H1 (cell line): ENCODE data around the gene PPP1R3G. TPM values are rescaled to one million over a fixed set of nuclear protein-coding genes. Genes with fewer than 3 reads are reported as not detected.
A peak's percentile ranks its signal among the peaks of the same experiment; 100 is the strongest.

ENCODE experiments used
- CTCF ChIA-PET: fragments of 300-600 bp; sonication (Branson Sonifier 250); formaldehyde crosslinking; loops from one replicate; lab custom pipeline; 2021; ENCODE audit not compliant: partially characterized antibody; lab: Charles Lee
- POLR2A ChIA-PET: fragments of 300-600 bp; sonication (Branson Sonifier 250); formaldehyde crosslinking; loops from one replicate; lab custom pipeline; 2021; ENCODE audit warnings: inconsistent platforms; ENCODE audit not compliant: partially characterized antibody; lab: Charles Lee
- DNase-seq, 2 experiments: peaks; one replicate each; pipeline versions ENCODE4 v3.0.0 to v3.0.0-alpha.2; 2010 to 2022; ENCODE audit warnings: low spot score in 2 of 2, low read depth in 1 of 2, mixed read lengths in 1 of 2
- FAIRE-seq: peaks from 2 replicates; lab custom pipeline; 2011; peaks lifted over from hg19 to GRCh38; lab: Jason Lieb, UNC
- H2AFZ ChIP-seq: 2 replicates; pipeline ENCODE4 v1.8.1; 2012; ENCODE audit warnings: low read length, inconsistent platforms
- H2AK5ac ChIP-seq: 2 replicates; pipeline ENCODE4 v1.6.1; 2013; ENCODE audit warnings: low read depth, low read length
- H2BK120ac ChIP-seq: replicated peaks from 2 replicates; pipeline ENCODE3; 2013; ENCODE audit warnings: low read depth, low read length, inconsistent platforms
- H2BK12ac ChIP-seq: 2 replicates; pipeline ENCODE4 v1.6.1; 2013; ENCODE audit warnings: low read depth, low read length
- H2BK15ac ChIP-seq: 2 replicates; pipeline ENCODE4 v1.6.1; 2013; ENCODE audit warnings: low read length
- H2BK20ac ChIP-seq: 2 replicates; pipeline ENCODE4 v1.6.1; 2013; ENCODE audit warnings: low read length
- H2BK5ac ChIP-seq: 2 replicates; pipeline ENCODE4 v1.6.1; 2013; ENCODE audit warnings: low read depth, low read length
- H3K14ac ChIP-seq: 2 replicates; pipeline ENCODE4 v1.6.1; 2013; ENCODE audit warnings: inconsistent platforms; ENCODE audit not compliant: insufficient read length
- H3K18ac ChIP-seq: 2 replicates; pipeline ENCODE4 v1.6.1; 2013; ENCODE audit warnings: low read length; ENCODE audit errors: extremely low read depth
- H3K23ac ChIP-seq: 2 replicates; pipeline ENCODE4 v1.6.1; 2013; ENCODE audit warnings: inconsistent platforms; ENCODE audit not compliant: insufficient read length
- H3K23me2 ChIP-seq: 2 replicates; pipeline ENCODE4 v1.6.1; 2013; ENCODE audit warnings: low read depth, low read length
- H3K27ac ChIP-seq: 2 replicates; pipeline ENCODE4 v1.6.1; 2011; ENCODE audit warnings: low read depth, low read length, inconsistent platforms
- H3K27me3 ChIP-seq, 4 experiments: replicated peaks in 1 of 4; 1 replicate in 1 of 4; 2 replicates in 3 of 4; pipeline versions ENCODE4 v1.6.1 to v1.8.1; 2011 to 2013; ENCODE audit warnings: low read length in 3 of 4, mild to moderate bottlenecking in 3 of 4, inconsistent platforms in 2 of 4, mixed read lengths in 2 of 4, moderate library complexity in 1 of 4; ENCODE audit not compliant: control insufficient read depth in 3 of 4, insufficient read depth in 3 of 4; ENCODE audit errors: extremely low read depth in 1 of 4
- H3K36me3 ChIP-seq, 4 experiments: 2 replicates each; pipeline versions ENCODE4 v1.6.1 to v1.8.1; 2011 to 2013; ENCODE audit warnings: mild to moderate bottlenecking in 4 of 4, low read length in 3 of 4, moderate library complexity in 2 of 4, control low read depth in 1 of 4, inconsistent platforms in 1 of 4; ENCODE audit not compliant: insufficient read depth in 4 of 4, control insufficient read depth in 2 of 4
- H3K4ac ChIP-seq: replicated peaks from 2 replicates; pipeline ENCODE3; 2013; ENCODE audit warnings: low read length, low read depth, mixed read lengths, inconsistent platforms; ENCODE audit not compliant: insufficient read length
- H3K4me1 ChIP-seq, 4 experiments: replicated peaks in 1 of 4; 1 replicate in 1 of 4; 2 replicates in 3 of 4; pipeline versions ENCODE4 v1.6.1 to v1.8.1; 2011 to 2013; ENCODE audit warnings: low read length in 3 of 4, inconsistent platforms in 2 of 4, mixed read lengths in 1 of 4; ENCODE audit not compliant: insufficient read depth in 4 of 4, control insufficient read depth in 3 of 4
- H3K4me2 ChIP-seq, 2 experiments: 2 replicates each; pipeline versions ENCODE4 v1.6.1 to v1.8.1; 2011 to 2013; ENCODE audit warnings: low read depth in 2 of 2, low read length in 2 of 2, control low read depth in 1 of 2, inconsistent platforms in 1 of 2, mild to moderate bottlenecking in 1 of 2; ENCODE audit not compliant: insufficient read depth in 1 of 2
- H3K4me3 ChIP-seq, 4 experiments: fragments of 200-600, 300-600 bp in 1 of 4; sonication (generic), shearing (Covaris generic), sonication (Bioruptor Twin) in 1 of 4; 2 replicates each; pipeline versions ENCODE4 v1.5.1 to v1.8.1; 2011 to 2016; ENCODE audit warnings: low read length in 4 of 4, low read depth in 3 of 4, control low read depth in 2 of 4, inconsistent platforms in 2 of 4, mild to moderate bottlenecking in 2 of 4, mixed read lengths in 1 of 4, moderate library complexity in 1 of 4; ENCODE audit not compliant: insufficient read depth in 2 of 4; ENCODE audit errors: extremely low read depth in 1 of 4
- H3K56ac ChIP-seq: replicated peaks from 2 replicates; pipeline ENCODE3; 2013; ENCODE audit warnings: low read depth, mild to moderate bottlenecking, mixed read lengths, low read length, inconsistent platforms; ENCODE audit not compliant: insufficient read length
- H3K79me1 ChIP-seq: 2 replicates; pipeline ENCODE4 v1.6.1; 2013; ENCODE audit warnings: low read depth, low read length, control low read depth
- H3K79me2 ChIP-seq, 2 experiments: 2 replicates each; pipeline versions ENCODE4 v1.6.1 to v1.8.1; 2012 to 2013; ENCODE audit warnings: low read length in 2 of 2, mild to moderate bottlenecking in 2 of 2, inconsistent platforms in 1 of 2; ENCODE audit not compliant: insufficient read depth in 2 of 2, control insufficient read depth in 1 of 2
- H3K9ac ChIP-seq, 4 experiments: replicated peaks in 1 of 4; 1 replicate in 1 of 4; 2 replicates in 3 of 4; pipeline versions ENCODE4 v1.6.1 to v1.8.1; 2011 to 2013; ENCODE audit warnings: low read depth in 3 of 4, low read length in 3 of 4, control low read depth in 2 of 4, mild to moderate bottlenecking in 2 of 4, moderate library complexity in 2 of 4, inconsistent platforms in 1 of 4; ENCODE audit errors: extremely low read depth in 1 of 4
- H3K9me3 ChIP-seq, 2 experiments: 2 replicates each; pipeline versions ENCODE4 v1.6.1 to v1.8.1; 2012 to 2013; ENCODE audit warnings: mild to moderate bottlenecking in 2 of 2, moderate library complexity in 2 of 2, control low read depth in 1 of 2, inconsistent platforms in 1 of 2, low read depth in 1 of 2, low read length in 1 of 2, mixed read lengths in 1 of 2; ENCODE audit not compliant: insufficient read depth in 2 of 2
- H4K20me1 ChIP-seq, 2 experiments: replicated peaks in 1 of 2; 2 replicates each; pipeline versions ENCODE3 to v1.8.1; 2011 to 2013; ENCODE audit warnings: inconsistent platforms in 2 of 2, low read length in 2 of 2, mild to moderate bottlenecking in 1 of 2; ENCODE audit not compliant: insufficient read depth in 2 of 2, control insufficient read depth in 1 of 2
- H4K5ac ChIP-seq: 2 replicates; pipeline ENCODE4 v1.6.1; 2013; ENCODE audit warnings: low read length, low read depth, mixed read lengths, inconsistent platforms; ENCODE audit not compliant: insufficient read length
- H4K8ac ChIP-seq: 2 replicates; pipeline ENCODE4 v1.8.0; 2013; ENCODE audit warnings: mild to moderate bottlenecking, moderate library complexity, low read length, inconsistent platforms; ENCODE audit not compliant: insufficient read depth; ENCODE audit errors: extremely low read depth
- H4K91ac ChIP-seq: replicated peaks from 2 replicates; pipeline ENCODE3; 2013; ENCODE audit warnings: low read length, mixed read lengths, inconsistent platforms; ENCODE audit not compliant: insufficient read length
- ASH2L ChIP-seq: fragments of 200-600, 300-600 bp; sonication (generic); IDR thresholded peaks from one replicate; pipeline ENCODE4 v1.7.1; 2017; ENCODE audit warnings: low read length
- CTBP2 ChIP-seq: IDR thresholded peaks from 2 replicates; pipeline ENCODE4 v1.7.0; 2011; ENCODE audit warnings: borderline replicate concordance, mild to moderate bottlenecking, moderate library complexity, mixed read lengths, low read length; ENCODE audit not compliant: insufficient read depth, insufficient read length
- EP300 ChIP-seq, 2 experiments: IDR thresholded peaks; 1 replicate in 1 of 2; 2 replicates in 1 of 2; pipeline ENCODE4 v1.6.1; 2011 to 2012; ENCODE audit warnings: low read depth in 2 of 2, low read length in 2 of 2, mild to moderate bottlenecking in 2 of 2, borderline replicate concordance in 1 of 2, inconsistent platforms in 1 of 2, moderate library complexity in 1 of 2
- EZH2 ChIP-seq: fragments of 200-600 bp; sonication (generic); IDR thresholded peaks from 2 replicates; pipeline ENCODE4 v1.7.1; 2012; ENCODE audit warnings: low read depth, mild to moderate bottlenecking, moderate library complexity, low read length, inconsistent platforms; ENCODE audit not compliant: severe bottlenecking
- JUND ChIP-seq: IDR thresholded peaks from 2 replicates; pipeline ENCODE4 v1.6.1; 2011; ENCODE audit warnings: mild to moderate bottlenecking, improper control_type of control experiment, low read length
- POLR2A ChIP-seq, 2 experiments: IDR thresholded peaks; 1 replicate in 1 of 2; 2 replicates in 1 of 2; pipeline ENCODE4 v1.6.1; 2011; ENCODE audit warnings: low read depth in 2 of 2, low read length in 2 of 2, mild to moderate bottlenecking in 2 of 2; ENCODE audit errors: control extremely low read depth in 1 of 2
- RAD21 ChIP-seq, 2 experiments: IDR thresholded peaks in 1 of 2; conservative IDR thresholded peaks in 1 of 2; 2 replicates each; pipeline ENCODE4 v1.6.1; 2011; ENCODE audit warnings: low read depth in 2 of 2, low read length in 2 of 2, improper control_type of control experiment in 1 of 2, inconsistent platforms in 1 of 2, mild to moderate bottlenecking in 1 of 2, moderate library complexity in 1 of 2
- RBBP5 ChIP-seq: IDR thresholded peaks from 2 replicates; pipeline ENCODE4 v1.7.1; 2012; ENCODE audit warnings: low read depth, mild to moderate bottlenecking, inconsistent platforms, low read length, moderate library complexity, borderline replicate concordance
- SIRT6 ChIP-seq: IDR thresholded peaks from one replicate; pipeline ENCODE4 v1.7.1; 2012; ENCODE audit warnings: low read length, inconsistent platforms
- SIX5 ChIP-seq: IDR thresholded peaks from 2 replicates; pipeline ENCODE4 v1.6.1; 2011; ENCODE audit warnings: mild to moderate bottlenecking, low read depth, low read length
- SP1 ChIP-seq: IDR thresholded peaks from 2 replicates; pipeline ENCODE4 v1.6.1; 2011; ENCODE audit warnings: low read depth, low read length
- TAF1 ChIP-seq: IDR thresholded peaks from 2 replicates; pipeline ENCODE4 v1.6.1; 2011; ENCODE audit warnings: mild to moderate bottlenecking, low read depth, low read length
- WGBS, 2 experiments: shearing (Covaris generic) in 1 of 2; methylation state at CpG; one replicate each; pipeline versions ENCODE4 v1.1.6 to v1.1.7; 2013 to 2015; ENCODE audit warnings: low lambda C conversion rate in 2 of 2, mixed read lengths in 2 of 2, inconsistent platforms in 1 of 2, low coverage in 1 of 2, missing lambda C conversion rate in 1 of 2; ENCODE audit not compliant: insufficient replicate concordance in 2 of 2, insufficient coverage in 1 of 2, insufficient read length in 1 of 2; ENCODE audit errors: extremely low coverage in 1 of 2, missing lambda C conversion rate in 1 of 2; 5-methylcytosine and 5-hydroxymethylcytosine counted together
- polyA plus RNA-seq, 7 experiments: library from polyadenylated mRNA; depleted of rRNA in 3 of 7; stranded (reverse) in 5 of 7; unstranded in 2 of 7; fragments of >200 nt in 5 of 7; fragments of 200-250 nt in 2 of 7; gene quantifications; 1 replicate in 5 of 7; 2 replicates in 1 of 7; 4 replicates in 1 of 7; pipeline versions ENCODE4 v1.2.1 to v1.2.3, GENCODE V29; 2011 to 2013; ENCODE audit warnings: missing spikeins in 2 of 7, mixed read lengths in 2 of 7
- total RNA-seq: library from RNA; stranded (reverse); fragmentation: NEBNext Ultra II Directional; extraction: Animal tissue kit (Norgen Biotek cat#: 25700); gene quantifications from 2 replicates; pipeline ENCODE4 v1.2.1, GENCODE V29; 2021

PPP1R3G gene
- total and polyA plus RNA-seq, 2 of the 8 experiments (the other 6 are each of a cell fraction or from before 2014, with no cell fraction given) = 0.03 to 0.09 TPM

DNA sequence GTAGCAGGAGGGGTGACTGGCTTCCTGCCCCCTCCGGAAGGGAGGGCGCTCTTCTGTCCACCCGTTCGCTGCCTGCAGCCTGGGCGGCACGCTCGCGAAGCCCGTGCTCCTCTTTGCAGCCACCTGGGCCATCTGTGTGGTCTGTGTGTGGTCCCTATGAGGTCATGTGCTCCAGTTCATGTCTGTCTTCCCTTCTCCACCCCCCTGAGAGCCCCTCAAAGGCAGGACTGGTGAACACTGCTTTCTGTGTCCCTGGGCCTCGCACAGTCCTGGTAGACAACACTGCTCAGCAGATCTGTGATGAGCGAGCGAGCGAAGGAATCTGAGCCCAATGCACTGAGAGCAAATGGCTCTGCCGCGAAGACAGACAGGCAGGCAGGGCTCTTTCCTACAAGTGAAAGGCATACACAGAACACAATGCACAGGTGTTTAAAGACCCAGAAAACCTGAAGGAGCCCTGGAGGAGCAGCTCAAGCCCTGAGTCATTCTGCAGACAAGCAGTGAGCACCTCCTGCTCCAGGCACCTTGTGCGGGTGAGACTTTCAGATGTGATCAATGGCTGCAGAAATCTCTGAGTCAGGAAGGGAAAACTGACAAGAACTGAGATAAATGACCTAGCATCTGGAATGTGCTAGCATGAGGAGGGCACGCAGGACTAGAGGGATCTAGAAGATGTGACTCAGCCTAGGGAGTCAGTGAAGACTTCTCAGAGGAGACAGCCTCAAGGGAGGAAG lies 27.1 kb downstream of the PPP1R3G start:
- CTCF ChIA-PET = interaction anchor here (0.8 kb wide), 1 partner anchor 15 kb away, joined by 3 read pairs; no protein-coding TSS in a partner anchor
- TF ChIP-seq POLR2A (IDR thresholded peaks at IDR 0.05; ENCODE audit: control extremely low read depth in 1 of 2, low read depth in 2 of 2, low read length in 2 of 2) (no peak), SP1 (no peak), EP300 (IDR thresholded peaks at IDR 0.05; ENCODE audit: borderline replicate concordance in 1 of 2, low read depth in 2 of 2, low read length in 2 of 2) (no peak), TAF1 (no peak), RBBP5 (no peak), SIRT6 (no peak), RAD21 (IDR thresholded peaks at IDR 0.05 in 1 of 2, conservative IDR thresholded peaks at IDR 0.05 in 1 of 2; ENCODE audit: low read depth in 2 of 2, low read length in 2 of 2) (no peak), ASH2L (no peak), CTBP2 (no peak), JUND (no peak), SIX5 (no peak), EZH2 (no peak)
- H2BK20ac ChIP-seq = no peak overlapping the region

More for the DNA sequence above, 27.1 kb downstream of the PPP1R3G start:
- no peaks in the 10 kb centered on the region for H3K23me2 ChIP-seq
- no peak overlapping the region for H3K14ac ChIP-seq
- no peak overlapping the region for H2BK5ac ChIP-seq
- H3K4ac ChIP-seq = no peak overlapping the region
- no peaks in the 10 kb centered on the region for H3K27me3 ChIP-seq
- no peak overlapping the region for H3K56ac ChIP-seq
- no peaks in the 10 kb centered on the region for H3K79me2 ChIP-seq
- no peak overlapping the region for H2BK12ac ChIP-seq
- no peak overlapping the region for H3K9ac ChIP-seq
- 87% methylated on average over 17 of the region's 17 CpGs; no CpG with 5 or more reads in 1 of the 2 experiments for WGBS, 2 experiments
- peaks cover 1 to 4% of the 10 kb centered on the region in 2 experiments for H4K20me1 ChIP-seq
- no peaks in the 10 kb centered on the region for H3K79me1 ChIP-seq
- no peak overlapping the region for H3K18ac ChIP-seq
- H3K9me3 ChIP-seq = no peaks in the 10 kb centered on the region
- no peak overlapping the region for H2AFZ ChIP-seq
- no peak overlapping the region for H2BK120ac ChIP-seq
- no peak overlapping the region for H3K27ac ChIP-seq
- DNase-seq = no peak
- no peak overlapping the region for H4K91ac ChIP-seq
- no peak overlapping the region for H3K23ac ChIP-seq
- no peak overlapping the region for H3K4me2 ChIP-seq
- H2AK5ac ChIP-seq = no peak overlapping the region
- no peak for FAIRE-seq
- peak overlapping the region; percentile 31; the same call in 1 of the 2 replicates for H4K8ac ChIP-seq
- H3K36me3 ChIP-seq = no peaks in the 10 kb centered on the region
- POLR2A ChIA-PET = no interaction called here
- no peaks in the 10 kb centered on the region; a peak in 1 of 7 replicates for H3K4me1 ChIP-seq
- no peak overlapping the region for H4K5ac ChIP-seq
- no peak overlapping the region for H3K4me3 ChIP-seq
- no peak overlapping the region for H2BK15ac ChIP-seq
